ENCODE measurements around the gene AKAP6. TPM values are rescaled to one million over a fixed set of nuclear protein-coding genes. Genes with fewer than 3 reads are reported as not detected.

AKAP6 gene
- polyA plus RNA-seq, 12 donors = 20.1 to 83.2 (median 62.1) TPM; not detected in 1

DNA sequence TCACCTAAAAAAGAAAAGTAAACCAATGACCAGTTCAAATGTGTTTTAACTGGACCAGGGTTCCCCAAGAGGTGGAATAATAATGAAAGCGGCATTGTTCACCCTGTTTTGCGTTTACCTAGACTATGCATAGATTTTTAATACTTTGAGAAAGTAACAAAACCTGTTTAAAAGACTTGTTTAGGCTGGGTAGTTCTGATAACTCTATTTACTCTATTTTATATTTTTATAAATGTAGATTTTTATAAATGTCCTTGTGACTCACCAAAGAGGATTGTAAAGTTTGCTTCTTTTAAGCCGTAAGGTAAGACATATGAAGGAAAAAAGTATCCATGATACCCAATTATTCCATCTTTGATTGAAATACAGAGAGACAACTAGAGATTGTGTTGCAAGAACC is 321.6 kb downstream of the AKAP6 start:
- DNase-seq = no peak

- no peak for DNase-seq
These were observed 325.0 kb downstream of the AKAP6 start for GRCh38 chr14:32654106-32654505.

DNA sequence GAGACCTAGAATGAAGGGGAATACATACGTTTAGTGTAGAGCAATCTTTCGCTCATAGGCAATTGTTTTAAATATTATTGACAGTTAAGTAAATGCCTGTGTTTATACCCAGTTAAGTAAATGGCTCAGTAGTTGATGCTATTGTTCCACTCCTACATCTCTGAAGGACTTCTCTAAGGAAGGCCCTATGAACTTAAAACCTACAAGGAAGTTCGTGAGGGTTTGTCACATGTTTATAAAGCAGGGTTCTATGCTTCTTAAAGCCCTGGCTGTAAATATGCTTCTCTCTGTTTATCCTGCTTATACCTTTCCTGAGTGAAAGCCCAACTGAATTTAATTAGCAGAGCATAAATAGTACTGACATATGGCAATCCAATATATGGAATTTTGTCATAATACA is 327.5 kb downstream of the AKAP6 start:
- DNase-seq = no peak

DNA sequence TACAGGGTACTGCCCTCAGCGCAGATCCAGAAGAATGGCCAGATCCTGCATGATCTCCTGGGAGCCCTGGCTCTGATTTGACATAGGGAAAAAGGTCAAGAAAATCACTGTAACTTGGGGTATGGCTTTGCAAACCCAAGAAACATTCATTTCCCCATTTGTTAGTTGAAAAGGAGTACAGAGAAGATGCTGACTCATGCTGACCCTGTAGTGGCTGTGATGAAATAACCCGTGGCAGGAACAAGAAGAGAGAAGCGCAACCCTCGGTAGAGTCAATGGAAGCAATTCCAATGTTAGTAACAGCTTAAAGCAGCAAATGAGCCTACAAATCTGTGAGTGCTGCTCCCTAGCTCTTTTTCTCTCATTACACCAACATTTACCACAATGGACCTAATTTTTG is 328.0 kb downstream of the AKAP6 start:
- no peak for DNase-seq

GRCh38 chr14:32661216-32661615 is 332.1 kb downstream of the AKAP6 start:
- DNase-seq = no peak

DNA sequence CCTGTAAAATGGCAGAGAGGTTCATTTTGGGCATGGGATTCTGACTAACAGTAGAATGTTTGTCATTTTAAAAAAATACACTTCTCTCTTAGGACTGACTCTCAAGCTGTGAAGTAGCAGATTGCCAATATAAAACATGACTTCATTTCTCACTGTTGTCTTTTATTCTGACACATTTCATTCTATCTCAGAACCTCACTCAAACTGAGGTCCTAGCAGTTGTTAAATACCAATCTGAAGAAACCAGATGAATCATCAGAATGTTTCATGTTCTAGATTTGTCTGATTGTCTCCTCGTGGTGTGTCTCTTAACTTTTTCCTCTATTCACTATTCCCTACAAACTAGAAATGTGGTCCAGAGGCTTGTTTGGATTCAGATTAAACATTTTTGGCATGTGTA is 333.1 kb downstream of the AKAP6 start:
- DNase-seq = no peak

DNA sequence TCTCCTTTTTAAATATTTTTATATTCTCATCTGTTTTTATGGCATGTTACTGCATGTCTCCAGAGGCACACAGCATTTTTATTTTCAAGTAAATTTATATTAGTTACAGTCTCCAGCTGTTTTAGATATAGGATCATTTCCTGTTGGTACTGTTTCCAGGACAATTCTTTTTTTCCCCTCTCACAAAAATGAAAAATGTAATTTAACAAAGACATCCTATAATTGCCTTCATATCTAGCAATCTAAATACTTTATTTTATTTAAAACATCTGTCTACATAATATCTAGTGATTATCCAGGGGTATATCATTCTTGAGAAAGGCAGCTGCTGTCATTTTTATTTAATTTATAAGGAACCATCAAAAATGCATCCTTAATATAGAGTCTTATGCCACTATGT is 337.2 kb downstream of the AKAP6 start:
- DNase-seq = peak; percentile 66

DNA sequence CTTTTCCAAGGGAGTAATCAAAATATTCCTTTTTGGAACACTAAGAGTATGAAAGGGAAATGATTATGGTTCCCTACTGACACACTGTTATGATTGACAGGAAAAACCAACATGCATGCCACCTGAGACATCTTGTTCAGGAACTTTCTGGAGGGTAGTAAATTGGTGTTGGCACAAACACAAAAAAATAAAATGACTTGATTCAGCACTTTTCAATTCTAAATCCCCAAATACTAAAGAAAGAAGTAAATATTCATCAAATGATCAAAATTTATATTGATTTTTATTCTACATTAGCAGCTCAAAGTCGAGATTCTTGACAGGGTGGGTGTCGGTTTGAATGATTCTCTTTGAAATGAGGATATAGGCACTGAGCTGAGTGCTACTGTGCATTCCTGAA is 338.2 kb downstream of the AKAP6 start:
- DNase-seq = no peak

- DNase-seq = no peak
These were observed 338.7 kb downstream of the AKAP6 start for GRCh38 chr14:32667791-32668190.

GRCh38 chr14:32669391-32669790 is 340.3 kb downstream of the AKAP6 start:
- DNase-seq = no peak

- no peak for DNase-seq
These were observed 346.3 kb downstream of the AKAP6 start for GRCh38 chr14:32675433-32675832.

GRCh38 chr14:32677129-32677780 is 348.2 kb downstream of the AKAP6 start:
- no peak for DNase-seq

GRCh38 chr14:32678088-32678487 is 349.0 kb downstream of the AKAP6 start:
- no peak for DNase-seq

DNA sequence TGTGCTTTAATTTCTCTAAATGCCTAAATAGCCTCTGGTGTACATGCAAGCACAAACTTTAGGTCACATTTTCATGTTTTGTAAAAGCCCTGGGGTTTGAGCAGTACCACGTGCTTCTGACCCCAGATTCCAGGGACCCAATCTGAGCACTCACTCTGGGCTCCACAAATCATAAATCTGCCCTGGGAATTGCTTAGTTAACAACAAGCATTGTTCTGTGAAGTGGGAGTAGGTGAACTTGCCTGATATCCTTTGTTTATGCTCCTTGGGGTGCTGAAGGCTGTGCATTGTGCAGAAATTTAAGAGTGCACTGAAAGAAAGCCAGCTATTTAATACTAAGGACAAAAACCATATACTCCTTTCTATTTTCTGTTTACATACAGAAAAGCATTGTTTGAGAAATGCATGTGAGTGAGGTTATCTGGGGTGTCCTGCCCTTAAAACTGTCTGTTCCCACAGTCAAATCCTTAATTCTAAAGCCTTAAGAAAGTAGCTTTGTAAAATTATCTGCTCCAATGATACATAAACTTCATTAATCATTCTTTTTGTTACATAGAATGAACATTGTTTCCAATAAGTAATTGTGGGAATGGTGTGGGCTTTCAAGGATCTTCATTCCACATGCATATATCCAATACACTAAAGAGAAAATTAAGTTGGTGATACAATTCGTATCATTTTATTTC is 351.0 kb downstream of the AKAP6 start:
- no peak for DNase-seq

- DNase-seq = no peak
These were observed 352.5 kb downstream of the AKAP6 start for GRCh38 chr14:32681598-32681997.

GRCh38 chr14:32682214-32682613 is 353.1 kb downstream of the AKAP6 start:
- no peak for DNase-seq

DNA sequence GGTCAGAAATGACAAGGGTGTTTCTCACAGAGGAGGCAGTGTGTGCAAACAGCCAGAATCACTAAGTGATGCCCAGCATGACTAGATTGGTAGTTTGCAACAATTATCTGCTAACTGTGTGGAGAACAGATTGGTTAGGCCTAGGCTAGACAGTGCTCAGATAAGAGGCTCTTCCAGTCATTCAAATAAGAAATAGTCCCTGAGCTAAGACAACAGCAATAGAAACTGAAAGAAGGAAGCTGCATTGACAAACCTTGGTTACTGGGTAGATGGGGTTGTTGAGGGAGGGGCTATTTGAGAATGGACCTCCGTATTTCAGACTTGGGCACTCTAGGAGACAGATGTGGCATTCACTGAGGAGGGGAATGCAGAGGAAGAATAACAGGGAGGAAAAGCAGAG is 354.6 kb downstream of the AKAP6 start:
- no peak for DNase-seq

- DNase-seq = no peak
These were observed 359.8 kb downstream of the AKAP6 start for GRCh38 chr14:32688941-32689340.

DNA sequence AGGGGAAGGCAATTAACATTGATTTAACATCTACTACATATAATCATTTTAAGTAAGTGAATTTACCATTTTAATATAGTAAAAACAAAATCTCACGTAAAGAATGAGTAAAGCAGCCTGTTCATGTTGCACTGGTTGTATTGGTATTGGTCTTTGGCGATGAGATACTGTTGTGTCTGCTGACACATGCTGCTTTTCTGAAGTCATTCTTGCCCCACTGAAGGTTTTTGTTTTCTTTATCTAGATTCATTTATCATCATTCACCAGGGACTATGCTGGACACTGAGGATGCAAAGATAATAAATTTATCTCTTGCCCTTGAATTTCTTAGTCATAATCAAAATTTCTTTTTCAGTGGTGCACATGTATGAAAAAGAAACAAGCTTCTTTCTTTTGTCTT is 363.3 kb downstream of the AKAP6 start:
- DNase-seq = no peak

GRCh38 chr14:32693114-32693513 is 364.0 kb downstream of the AKAP6 start:
- no peak for DNase-seq

DNA sequence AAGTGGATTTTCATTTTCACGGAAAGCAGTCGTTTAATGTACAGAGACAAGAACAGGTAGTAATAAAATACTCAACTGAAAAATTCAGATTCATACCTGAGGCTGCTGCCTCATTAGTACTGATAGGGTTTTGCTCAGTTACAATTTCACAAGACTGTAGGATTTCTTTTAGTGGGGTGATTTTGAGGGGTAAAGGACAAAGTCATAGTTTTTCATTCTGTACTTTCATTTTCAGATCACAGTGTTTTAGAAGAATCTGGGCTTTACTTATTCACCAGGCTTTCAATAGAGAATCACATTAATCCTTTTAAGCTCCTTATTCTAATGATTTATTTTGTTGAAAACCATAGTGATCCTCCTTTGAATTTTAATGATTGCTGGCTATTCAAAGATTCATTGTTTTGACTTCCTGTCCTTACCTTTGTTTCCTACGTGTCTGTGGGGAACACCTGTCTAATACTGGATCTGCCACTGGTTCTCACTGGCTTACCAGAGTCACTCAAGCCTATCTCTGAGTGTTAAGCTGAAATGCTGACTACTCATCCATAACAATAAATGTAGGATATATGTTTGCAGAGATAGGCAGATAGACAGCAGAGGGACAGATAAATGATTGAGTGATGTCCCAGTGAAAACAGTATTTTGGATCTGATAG is 365.8 kb downstream of the AKAP6 start:
- no peak for DNase-seq

DNA sequence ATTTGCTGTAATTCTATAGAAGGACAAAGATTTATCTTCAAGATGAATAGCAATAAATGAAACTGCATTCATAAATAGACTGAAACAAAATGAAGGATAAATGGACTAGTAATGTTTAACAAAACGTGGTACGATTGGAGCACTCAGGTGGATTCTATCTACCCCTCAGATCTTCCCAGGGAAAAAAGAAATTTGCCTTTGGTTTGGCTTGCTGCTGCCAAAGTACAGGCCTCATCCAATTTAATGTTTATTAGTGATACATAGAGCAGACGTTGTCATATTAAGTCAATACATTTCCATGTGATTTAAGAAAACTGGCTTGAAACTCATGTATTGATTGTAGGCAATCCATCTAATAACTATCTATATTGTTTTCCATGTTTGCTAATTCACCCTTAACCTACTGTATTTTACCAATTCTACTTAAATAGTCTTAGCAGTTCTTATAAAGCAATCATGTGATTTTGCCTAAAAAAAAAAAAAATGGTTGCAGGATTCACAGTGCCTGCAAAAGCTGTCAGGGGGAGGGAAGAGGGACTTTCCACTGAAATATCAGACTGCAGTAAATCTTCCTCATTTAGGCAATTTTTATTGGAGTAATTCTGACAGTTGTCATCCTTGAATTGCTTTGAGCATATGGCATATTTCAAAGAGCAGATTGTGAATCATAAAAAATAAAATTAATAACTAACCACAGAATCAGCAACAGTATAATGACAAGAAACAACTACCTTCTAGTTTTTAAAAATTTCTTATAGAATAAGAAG is 367.4 kb downstream of the AKAP6 start:
- DNase-seq = no peak

GRCh38 chr14:32697114-32697513 is 368.0 kb downstream of the AKAP6 start:
- DNase-seq = no peak

All from muscle of arm (tissue), 12 donors.